NB4 (cell line): Measurements from ENCODE around the gene TEC.

Source experiments
- CTCF ChIP-seq: IDR thresholded peaks from one replicate; pipeline ENCODE4 v1.5.1; 2012; ENCODE audit warnings: low read depth, low read length
- POLR2A ChIP-seq: IDR thresholded peaks from 2 replicates; pipeline ENCODE4 v1.6.1; 2011; ENCODE audit warnings: mild to moderate bottlenecking; ENCODE audit not compliant: insufficient read length; ENCODE audit errors: extremely low read depth

DNA sequence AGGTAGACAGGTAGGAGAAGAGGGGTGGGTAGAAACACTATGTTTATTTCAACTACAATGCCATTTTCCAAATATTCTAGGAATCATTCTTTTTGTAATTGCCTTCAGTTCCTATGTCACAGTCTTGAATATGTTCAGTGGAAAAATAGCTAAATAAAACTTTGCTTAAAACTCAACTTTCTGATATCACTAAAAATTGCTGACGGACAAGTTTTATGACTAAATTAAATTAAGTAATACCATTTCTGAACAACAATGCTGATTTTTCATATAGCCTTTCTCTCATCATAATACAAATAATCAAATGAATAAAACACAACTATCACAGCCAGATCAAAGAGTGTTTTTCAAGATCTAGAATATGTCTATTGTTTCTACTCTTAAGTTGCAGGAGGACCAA is 53.1 kb downstream of the TEC start:
- TF ChIP-seq CTCF (no peak), POLR2A (no peak)
